GM18502 (cell line): Measurements from ENCODE around the gene TENM4.

Experiments used
- ATAC-seq: cut with Tn5 transposase; IDR thresholded peaks from one replicate; pipeline ENCODE4 v1.9.1; 2021; ENCODE audit warnings: mild to moderate bottlenecking; ENCODE audit not compliant: unreplicated experiment, poor library complexity

The TENM4 gene

DNA sequence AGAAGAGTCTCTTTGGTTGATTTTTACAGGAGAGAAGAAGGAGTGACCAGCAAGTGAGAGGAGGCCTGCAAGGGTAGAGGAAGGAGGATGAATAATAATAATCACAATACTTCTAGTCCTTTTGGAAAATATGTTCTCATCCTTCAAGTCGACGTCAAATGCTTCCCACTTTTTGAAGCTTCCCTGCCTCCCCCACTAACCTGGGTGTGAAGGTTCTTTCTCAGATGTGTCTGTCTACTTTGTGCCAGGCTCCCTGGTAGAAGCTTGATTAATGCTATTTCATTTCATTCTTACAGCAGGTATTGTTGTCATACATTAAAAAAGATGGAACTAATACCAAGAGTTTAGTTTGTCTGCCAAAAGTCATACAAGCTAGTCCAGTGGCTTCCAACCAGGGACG, 17.1 kb downstream of the TENM4 start:
- no peak for ATAC-seq

DNA sequence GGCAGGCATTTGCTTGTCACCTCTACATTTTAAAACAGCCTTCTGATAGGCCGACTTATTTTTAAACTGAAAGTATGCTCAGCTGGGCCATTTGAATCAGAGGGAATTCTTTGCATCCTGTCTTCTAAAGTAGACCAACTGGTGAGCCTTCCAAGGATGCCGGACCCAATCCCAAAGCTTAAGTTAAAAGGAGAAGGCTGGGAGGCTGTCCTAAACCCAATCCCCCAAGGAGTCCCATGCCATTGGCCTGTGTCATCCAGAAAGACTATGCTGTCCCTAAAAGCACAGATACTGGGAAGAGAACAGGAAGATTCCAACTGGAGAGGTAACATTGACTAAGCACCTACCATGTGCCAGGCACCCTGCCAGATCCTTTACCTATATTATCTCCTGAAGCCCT, 18.0 kb downstream of the TENM4 start:
- no peak for ATAC-seq

DNA sequence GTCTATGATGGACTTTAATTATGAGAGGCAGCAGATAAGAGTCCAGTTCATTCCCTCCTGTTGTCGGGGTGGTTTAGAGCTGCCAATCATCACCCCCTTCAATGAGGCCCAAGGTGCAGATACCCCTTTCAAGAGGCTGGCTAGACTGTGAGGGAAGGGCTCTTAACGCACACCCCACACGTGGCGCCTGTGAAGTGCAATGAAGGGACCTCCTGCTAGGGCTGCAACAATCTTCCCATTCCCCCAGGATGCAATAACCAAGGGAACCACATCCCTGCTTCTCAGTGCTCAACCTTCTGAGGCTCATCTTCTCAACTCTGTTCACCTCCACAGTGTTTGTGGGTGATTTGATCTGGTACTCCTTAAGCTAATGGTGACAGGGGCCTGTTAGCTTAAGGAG, 19.0 kb downstream of the TENM4 start:
- ATAC-seq, result no peak

DNA sequence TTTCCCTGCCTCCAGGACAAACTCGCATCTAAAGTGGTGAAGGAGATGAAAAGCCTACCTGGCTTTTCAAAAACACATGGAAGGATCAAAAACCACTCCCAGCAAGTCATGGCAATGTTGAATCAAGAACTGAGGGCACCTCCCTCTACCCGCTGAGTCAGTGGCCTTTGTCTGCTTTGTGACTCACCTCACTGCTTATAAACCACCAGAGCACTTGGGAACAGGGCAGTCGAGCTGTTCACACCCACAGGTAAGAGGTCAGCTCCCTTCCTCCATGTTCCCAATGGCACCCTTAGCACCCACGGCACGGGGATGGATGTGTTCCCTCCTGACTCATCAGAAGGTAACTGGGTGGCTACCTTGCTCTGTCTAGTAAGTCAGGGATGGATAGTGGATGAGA, 21.7 kb downstream of the TENM4 start:
- no peak for ATAC-seq

DNA sequence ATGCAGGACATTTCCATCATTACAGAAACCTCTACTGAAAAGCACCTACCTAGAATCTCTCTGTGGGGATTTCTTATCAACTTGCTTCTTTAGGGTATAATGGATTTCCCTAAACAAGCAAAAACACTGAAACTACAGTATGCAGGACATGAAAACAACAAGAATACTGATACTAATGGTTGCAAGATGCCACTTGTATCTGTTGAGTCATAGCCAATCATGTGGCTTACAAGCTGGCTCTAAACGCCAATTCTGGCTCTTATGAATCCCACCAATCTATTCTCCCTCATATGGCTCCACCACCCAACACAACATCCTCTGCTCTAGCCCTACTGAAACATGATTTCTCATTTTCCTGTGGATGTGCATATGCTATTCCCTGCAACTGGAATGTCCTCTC, 22.6 kb downstream of the TENM4 start:
- ATAC-seq, result no peak

DNA sequence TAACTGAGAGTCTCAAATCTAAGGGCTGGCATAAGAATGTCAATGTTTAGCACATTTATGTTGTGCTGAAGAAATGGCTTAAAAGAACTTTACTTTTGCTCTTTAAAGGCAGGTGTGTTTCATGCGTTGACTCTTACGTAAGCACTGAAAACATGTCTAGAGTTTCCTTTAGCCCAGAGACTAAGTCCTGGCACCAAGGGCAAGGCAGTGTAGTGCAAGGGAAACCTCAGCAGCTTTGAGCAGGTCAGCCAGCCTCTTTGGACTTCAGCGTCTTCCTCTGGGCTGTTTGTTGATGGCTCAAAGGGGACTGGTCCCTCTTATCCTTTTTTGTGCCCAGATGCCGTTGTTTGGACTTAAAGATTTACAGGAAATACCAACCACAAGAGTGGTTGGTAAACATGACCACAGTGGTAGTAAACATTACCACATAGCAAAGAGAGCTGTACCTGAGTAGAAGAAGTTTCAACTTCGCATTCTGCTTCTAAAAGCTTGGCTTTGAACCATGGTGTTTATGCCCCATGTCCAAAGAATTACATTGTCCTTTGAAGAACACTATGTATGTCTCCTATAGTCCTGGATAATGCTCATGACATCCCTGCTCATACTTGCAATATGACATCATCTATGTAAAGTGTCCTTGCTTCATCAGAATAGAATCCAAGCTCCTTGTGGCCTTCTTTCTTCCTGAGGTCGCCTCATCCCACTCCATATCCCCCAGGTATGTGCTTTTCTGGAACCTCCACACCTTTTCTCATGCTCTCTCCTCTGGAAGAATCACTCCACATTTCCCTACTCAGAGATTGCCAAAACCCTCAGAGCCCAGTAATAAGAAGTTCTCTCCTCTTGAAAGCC, 23.5 kb downstream of the TENM4 start:
- ATAC-seq, result no peak

DNA sequence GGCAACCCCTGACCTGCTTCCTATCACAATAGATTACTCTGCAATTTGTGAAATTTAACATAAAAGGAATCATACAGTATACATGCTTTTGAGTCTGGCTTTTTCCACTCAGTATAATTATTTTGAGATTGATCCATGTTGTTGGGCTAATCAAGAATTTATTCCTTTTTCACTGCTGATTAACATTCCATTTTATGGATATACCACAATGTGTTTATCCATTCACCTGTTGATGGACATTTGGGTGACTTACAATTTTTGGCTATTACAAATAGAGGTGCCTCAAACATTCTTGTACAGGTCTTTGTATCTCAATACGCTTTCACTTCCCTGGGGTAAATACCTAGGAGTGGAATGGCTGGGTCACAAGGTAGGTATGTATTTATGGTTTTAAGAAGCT, 24.9 kb downstream of the TENM4 start:
- ATAC-seq, result no peak

DNA sequence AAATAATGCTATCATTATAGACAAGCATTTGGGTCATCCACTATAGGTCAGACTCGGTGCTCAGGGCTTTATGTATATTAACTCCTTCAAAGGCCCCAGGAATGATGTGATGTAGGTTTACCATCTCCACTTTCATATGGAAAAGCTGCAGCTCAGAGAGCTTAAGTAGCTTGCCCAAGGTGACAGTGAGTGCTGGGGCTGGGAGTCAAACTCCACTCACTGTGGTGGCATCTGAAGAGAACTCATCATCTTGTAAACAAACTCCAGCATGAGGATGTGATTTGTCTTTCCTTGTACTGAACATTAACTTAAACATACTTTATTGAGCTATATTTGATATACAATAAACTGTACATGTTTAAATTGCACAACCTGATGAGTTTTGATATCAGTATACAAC, 25.4 kb downstream of the TENM4 start:
- no peak for ATAC-seq

DNA sequence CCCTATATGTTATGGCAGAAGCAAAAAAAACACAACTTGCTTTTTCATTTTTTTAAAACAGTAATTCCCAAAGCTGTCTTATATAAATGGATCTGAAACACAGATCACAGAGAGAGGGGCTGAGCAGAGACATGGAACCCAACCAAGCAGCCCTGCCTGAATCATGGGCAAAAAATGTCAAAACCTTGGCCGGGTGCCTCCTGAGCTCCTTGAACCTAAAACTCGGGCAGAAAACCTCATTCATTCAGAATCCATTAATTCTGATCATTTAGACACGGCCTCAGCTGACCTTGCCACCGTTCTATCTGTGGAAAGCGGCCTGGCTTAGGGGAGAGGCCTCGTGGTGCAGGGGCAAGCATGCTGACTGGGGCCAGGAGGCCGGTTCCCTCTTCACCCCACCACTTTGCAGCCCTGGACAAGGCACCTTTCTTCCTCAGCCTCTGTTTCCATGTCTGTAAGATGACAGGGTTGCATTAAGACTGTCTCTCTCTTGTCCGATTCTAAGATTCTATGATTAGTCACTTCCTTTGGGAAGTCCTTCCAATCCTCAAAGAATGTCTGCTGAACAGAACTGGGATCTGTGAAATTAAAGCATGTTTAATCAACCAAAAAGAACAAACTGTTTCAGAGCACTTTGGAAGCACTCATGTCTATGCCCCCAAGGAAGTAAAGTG, 26.0 kb downstream of the TENM4 start:
- no peak for ATAC-seq

DNA sequence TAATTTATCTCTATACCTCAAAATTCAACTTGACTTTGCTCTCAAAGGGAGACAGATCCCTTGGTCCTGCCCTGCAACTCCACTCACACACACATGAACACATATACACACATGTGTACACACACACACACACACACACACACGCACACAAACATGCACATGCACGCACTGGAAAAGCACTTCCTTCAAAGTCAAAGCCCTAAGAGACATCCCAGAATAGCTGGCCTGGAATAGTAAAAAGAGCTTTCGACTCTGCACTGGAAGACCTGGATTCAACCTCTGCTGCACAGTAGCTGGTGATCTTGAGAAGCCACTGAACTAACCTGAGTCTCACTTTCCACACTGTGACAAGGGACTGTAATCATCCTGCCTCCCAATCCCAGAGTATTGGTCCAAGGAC, 26.8 kb downstream of the TENM4 start:
- ATAC-seq, result no peak

DNA sequence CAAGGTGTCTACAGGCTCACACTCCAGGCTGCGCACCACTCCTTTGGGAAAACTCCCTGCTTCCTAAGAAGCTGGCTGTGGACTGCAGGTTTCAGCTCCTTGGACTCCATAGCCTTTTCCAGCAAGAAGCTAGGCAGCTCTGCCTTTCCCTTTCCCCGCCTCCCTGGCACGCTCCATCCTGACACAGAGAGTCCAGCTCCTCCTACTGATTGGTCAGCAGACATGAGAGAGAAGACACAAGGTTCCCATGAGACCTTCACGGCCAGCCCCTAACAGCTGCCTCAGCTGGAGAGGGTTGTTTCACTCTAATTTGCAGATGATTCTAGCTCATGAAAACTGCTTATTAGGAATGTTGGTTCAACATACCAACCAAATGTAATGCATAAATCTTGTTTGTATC, 27.6 kb downstream of the TENM4 start:
- ATAC-seq, result no peak

DNA sequence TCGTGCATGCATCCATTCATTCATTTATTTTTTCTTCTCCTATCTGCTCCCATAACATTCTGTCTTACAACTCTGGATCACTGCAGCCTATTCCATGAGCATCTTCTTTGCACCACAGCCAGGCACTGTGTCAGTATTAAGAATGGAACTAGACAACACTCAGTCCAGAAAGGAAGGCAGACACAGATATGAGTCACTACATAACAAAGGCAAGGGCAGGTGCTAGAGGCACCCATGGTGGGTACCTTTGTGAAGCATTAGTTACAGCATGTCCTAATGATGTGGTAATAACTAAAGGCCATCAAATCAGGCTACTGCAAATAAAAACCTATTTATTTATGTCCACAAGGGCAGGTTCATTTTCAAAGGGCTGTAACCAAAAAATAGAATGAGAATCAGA, 28.1 kb downstream of the TENM4 start:
- no peak for ATAC-seq

DNA sequence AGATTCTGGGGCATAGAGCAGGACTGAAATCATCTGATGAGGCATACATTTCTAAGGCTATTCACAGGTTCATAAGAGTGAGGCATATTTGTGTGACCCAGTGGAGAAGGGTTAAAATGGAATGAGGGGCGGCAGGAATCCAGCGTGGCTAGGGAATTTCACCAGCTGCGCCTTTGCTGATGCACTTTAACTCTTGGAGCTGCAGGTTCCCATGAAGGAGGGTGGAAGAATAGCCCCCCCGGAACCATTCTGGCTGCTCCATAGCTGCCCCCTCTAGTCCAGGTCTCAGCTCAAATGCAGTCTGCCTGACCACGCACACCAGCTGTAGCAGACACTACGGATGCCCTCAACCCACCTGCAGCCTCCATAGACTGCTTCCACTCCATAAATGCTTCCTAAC, 31.5 kb downstream of the TENM4 start:
- no peak for ATAC-seq

DNA sequence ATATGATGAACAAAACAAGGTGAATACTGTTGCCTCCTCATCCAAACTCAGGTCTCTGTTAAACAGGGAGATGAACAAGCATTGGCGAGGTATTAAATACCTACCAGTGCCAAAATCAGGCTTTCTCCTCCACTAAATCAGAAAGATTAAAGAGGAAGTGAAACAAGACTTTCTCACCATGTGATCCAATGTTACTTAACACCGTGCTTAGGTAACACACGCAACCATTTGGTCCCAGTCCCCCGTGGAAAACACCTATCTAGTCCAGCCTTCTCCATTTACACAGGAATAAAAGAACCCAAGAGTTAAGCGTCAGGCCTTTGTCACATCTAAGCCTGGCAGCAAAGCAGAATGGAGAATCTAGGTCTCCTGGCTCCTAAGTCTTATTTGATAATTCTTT, 34.5 kb downstream of the TENM4 start:
- peak; percentile 94 for ATAC-seq

DNA sequence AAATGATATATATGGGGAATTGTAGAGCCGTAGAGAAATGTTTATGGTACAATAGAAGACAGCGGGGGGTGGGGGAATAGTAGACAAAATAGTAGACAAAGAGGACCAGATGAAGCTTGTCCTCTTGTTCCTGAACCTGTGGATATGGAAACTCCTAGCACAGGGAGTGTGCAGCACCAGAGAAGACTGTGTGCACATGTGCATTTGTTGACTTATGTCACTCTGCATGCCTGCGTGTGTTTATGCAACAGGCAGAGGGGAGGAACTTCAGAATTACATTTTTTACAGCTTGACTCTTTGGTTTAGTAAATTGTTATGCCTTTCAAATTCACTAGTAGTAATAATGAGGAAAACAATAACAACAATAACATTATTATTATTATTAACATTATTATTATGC, 36.0 kb downstream of the TENM4 start:
- ATAC-seq, result no peak

DNA sequence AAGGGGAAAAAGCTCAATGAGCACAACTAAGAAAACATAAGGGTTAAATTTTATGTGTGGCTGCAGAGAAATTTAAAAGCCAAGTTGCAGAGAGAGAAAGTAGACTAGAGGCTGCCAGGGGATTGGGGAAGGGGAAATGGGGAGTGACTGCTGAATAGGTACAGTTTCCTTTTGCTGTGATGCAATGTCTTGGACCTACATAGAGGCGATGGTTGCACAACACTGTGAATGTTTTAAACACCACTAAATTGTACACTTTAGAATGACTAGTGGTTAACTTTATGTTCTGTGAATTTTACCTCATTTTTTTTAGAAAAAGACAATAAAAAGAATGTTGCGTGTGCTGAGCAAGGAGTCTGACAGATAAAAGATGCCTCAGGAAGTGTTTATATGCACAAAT, 36.5 kb downstream of the TENM4 start:
- no peak for ATAC-seq

DNA sequence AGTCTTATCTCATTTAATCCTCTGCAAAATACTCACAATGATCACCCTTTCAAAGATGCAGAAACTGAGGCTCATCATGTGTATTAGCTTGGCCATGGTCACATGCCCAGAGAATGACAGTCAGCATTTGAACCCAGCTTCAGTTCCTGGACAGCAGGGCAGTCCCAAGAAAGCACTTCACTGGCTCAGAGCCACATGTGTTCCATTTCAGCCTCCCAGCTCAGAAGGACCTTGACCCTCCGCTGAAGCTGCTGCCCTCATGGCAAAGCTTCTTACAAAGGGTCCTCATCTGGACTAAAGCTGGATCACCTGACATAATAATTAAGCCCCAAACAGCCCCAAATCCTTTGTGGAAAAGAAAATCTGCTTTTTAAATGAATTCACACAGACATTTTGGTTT, 37.0 kb downstream of the TENM4 start:
- no peak for ATAC-seq

DNA sequence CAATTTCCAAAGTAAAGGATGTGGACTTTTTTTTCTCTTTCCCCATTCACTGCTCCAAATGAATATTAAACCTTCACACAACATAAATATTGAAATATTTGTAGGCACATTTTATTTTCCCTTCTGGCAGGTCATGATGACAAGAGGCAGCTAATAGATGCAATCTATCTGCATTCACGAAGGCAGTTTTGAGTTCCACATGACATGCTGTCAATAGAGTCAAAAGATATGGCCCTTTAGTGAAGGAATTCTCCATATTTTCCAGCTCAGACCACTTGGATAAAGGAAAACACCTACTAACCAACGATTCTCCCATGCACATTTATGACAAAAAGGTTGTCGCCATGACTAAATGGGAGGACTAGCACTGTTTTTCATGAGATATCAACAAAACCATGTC, 37.9 kb downstream of the TENM4 start:
- no peak for ATAC-seq

DNA sequence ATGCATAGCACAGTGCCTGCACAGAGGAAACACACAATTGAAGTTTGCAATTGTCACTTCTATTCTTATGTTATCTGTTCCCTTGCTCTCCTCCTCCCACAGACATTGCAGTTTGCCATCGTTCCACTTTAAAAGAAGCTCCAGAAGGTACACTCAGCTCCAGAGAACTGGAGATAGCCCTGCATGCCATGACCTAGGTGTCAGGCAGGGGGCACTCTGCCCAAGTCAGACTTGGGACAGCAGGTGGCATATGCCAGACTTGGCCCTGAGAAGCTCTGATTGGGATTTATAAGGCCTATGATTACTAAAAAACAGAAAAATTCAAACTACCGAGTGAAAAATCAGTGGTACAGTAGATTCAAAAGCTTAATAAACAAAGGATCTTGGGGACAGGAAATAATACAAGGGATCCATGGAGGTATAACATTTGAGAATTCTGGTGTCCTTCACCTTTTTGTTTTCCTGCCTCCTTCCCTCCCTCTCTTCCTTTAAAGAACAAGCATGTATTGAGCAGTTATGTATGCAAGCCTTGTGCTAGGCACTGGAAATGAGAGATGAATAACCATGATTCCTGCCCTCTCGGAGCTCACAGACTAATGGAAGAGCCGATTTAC, 40.0 kb downstream of the TENM4 start:
- ATAC-seq, result peak; percentile 77

DNA sequence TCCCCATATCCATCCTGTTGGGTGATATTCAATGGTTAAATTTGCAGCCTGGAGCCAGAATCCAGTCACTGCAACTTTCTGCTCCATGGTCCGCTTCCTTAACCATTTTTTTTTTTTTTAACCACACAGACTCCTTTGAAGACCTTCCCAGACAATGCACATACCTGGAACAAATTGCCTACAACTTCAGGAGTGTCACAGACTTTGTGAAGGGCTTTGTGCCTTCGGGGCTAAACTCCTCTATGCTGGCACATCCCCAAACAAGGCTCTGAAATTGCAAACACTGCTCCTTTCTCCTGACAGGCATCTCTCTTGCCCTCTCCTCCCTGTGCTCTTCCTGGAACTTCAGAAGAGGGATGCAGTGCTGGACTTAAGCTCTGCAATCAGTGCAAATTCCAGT, 40.6 kb downstream of the TENM4 start:
- no peak for ATAC-seq

DNA sequence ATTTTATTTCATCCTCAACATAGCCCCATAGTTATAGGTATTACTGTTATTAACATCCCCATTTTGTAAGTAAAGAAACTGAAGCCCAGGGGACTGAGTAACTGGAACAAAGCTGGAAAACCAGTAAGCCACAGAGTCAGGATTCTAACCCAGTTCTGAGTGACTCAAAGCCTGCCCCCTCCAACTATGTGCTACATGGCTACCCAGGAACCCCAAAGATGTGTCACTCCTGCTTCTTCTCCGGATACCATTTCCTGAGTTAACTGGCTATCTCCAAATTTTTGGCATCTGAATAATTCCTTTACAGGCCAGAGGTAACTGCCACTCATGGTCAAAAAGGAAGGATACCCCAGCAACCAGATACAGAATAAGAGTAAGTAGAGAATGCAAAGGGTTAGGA, 43.6 kb downstream of the TENM4 start:
- ATAC-seq, result no peak

DNA sequence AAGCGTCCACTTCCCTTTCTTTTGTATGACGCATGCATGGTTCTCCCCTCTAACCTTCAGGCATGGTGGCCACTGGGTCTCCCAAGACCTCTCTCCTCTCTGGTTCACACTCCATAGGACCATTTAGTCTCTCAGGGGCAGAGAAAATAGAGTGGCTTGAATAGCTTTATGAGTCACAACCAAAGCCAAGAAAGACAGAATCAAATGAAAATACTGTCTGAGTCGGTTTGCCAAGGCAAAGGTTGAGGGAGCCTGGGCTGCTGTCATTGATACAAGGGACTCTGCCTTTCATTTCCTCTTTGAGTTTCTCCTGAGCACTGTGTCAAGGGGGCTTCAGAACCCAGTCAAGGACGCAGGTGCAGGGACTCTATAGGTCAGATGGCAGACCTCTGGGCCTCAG, 44.2 kb downstream of the TENM4 start:
- ATAC-seq, result no peak
